Measurements from ENCODE around the gene LENEP.
"Not testable (repeated sequence)": the region's sequence is repeated elsewhere in the genome, so short reads cannot be mapped to it uniquely, and the experiment has no call there.

Gene LENEP

DNA sequence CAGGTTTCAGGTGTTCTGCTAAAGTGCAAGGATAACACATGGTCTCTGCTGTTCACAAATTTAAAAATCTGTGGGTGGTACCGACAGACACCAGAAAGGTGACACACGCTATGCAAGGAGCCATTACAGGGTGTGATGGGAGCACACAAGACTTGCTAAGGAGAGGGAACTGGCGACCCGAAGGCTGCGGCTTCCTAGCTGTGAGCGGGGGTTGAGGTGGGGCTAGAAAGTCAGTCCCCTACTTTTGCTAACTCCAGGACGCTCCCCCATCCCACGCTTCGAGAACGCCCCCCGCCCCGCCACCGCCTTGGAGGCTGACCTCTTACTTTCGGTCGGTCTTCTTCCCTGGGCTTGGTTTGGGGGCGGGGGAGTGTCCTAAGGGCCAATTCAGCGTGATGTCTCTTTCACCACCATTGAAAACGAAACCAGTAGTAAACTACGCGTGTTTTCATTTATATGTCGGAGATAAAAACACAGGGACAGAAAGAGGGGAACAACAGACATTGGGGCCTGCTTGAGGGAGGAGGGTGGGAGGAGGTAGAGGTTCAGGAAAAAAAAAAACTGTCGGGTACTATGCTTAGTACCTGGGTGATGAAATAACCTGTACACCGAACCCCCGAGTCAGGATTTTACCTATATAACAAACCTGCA is 17.9 kb upstream of the LENEP start:
- DNase-seq (ENCODE audit: low spot score): no peak

DNA sequence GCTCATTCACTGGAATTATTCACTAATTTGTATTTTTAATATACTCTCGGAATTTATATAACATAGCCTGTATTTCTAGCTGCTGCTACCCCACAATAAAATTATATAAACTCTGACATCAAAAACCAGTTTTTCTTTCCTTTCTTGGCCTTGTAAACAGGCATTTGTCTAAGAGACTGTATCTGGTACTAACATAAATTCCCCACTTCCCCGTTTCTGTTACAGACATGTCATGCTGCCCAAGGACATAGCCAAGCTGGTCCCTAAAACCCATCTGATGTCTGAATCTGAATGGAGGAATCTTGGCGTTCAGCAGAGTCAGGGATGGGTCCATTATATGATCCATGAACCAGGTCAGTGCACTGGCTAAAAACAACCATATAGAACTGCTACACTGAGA is 15.6 kb upstream of the LENEP start:
- DNase-seq (ENCODE audit: low spot score): not testable (repeated sequence)

DNA sequence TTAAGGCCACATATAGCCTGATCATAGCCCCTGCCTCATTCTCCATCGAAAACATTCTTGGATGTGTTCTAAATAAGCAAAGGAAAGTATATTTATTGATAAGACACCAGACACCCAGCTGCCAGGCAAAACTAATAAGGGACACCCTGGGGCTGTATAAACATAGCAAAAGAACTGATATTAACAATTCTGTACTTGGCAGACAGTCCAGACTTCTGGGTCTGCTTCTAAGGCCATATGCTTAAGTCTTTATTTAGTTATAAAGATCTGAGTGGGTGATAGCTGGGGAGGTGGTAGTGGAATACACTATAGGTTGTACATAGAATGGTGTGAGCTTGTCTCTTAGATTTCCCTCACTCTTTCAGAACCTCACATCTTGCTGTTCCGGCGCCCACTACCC is 15.0 kb upstream of the LENEP start:
- DNase-seq (ENCODE audit: low spot score): no peak

DNA sequence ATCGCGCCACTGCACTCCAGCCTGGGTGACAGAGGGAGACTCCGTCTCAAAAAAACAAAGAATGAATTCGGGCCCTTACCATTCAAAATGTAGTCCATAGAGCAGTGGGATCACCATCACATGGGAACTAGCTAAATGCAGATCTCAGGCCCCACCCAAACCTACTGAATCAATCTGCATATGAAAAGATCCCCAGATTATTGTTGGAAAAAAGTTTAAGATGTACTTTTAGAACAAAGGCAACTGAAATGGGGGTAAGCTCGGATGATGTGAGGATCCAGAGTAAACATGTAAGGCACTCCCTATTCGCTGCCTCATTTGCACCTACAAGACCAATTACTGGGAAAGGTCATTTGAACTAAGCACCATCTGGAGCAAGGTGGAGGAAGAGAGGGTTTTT is 11.0 kb upstream of the LENEP start:
- DNase-seq (ENCODE audit: low spot score): no peak

DNA sequence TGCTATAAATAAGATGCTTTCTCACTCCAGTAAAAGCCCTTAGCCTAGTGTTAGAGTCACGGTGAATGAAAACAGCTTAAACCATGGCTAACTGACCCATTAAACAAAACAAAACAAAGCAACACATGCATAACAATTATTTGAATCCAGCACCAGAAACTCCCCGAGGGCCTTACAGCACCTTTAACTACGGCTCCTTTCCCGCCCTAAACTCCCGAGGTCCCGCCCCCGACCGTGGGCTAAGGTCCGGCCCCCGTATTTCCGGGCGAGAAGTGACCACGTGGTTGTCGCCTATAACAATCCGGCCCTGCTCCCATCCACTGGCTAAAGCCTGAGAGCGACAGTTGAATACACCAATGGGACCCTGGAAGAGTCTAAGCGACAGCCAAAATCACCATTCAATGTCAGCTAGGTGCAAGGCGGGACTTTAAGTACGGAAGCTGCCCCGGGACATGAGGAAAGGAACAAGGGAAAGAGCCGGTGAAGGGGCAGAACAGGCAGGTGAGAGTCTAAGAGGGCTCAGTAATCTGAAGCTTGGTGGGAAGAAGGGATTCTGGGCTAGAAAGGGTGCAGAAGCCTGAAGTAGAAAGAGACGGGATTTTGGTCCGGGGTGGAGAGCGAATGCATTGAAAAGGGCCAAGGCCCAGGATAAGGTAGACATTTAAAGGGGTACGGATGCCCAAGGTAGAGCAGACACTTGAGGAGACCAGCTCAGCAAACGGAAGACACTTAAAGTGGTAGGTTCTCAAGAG is 10.3 kb upstream of the LENEP start, which contains the start of gene FLAD1:
Gene FLAD1 (plus strand): TSS at position 448 of the 752 bp plus-strand sequence. CDS start 351 bp downstream, outside the sequence.
- peak; percentile 97 for DNase-seq (ENCODE audit: low spot score)

DNA sequence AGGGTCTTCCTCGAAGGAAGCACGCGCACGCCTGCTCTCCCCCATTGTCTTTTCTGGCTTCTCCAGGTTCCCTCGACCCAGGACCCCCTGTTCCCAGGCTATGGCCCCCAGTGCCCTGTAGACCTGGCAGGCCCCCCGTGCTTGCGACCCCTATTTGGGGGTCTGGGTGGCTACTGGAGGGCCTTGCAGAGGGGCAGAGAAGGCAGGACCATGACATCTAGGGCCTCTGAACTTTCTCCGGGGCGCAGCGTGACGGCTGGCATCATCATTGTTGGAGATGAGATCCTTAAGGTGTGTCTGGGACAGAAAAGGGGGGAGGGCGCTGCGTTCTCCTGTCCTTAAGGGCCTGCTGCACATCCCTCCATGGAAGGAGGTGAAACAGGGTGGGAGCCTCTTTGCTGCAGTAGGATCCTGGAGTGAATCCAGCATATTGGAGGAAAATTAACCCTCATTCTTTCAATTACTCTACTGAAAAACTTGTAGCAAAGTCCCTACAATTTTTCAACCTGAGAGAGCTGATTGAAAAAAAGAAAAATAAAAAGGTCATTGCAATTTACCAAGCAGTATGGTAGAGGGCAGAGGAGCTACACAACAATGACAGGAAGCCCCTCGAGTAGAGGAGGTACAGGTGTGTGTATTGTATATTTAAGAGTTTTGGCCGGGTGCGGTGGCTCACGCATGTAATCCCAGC is 9.5 kb upstream of the LENEP start:
- no peak for DNase-seq (ENCODE audit: low spot score)

DNA sequence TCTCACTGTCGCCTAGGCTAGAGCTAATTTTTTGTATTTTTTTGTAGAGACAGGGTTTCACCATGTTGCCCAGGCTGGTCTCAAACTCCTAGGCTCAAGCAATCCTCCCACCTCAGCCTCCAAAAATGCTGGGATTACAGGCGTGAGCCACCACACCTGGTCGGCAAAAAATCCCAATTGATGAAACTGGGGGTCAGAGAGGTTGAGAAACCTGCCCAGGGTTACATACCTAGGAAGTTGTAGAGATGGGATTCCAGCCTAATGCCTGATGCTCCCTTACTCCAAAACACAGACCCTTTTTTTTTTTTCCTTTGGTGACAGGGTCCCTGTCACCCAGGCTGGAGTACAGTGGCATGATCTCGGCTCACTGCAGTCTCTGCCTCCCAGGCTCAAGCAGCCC is 6.7 kb upstream of the LENEP start:
- not testable (repeated sequence) for DNase-seq (ENCODE audit: low spot score)

DNA sequence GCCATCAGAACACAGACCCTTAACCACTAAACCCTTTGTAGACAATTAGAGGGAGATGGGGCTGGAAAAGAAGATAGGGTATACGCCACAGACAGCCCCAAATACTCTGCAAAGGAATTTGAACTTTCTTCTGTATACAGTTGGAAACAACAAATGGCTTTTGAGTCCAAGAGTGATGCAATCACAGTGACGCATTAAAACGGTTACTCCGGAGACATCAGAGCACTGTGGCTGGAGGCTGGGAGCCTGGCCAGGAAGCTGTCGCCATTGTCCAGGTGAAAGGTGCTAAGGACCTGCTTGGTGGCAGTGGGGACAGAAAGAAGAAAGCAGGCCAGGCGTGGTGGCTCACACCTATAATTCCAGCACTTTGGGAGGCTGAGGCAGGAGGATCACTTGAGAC is 6.1 kb upstream of the LENEP start:
- DNase-seq (ENCODE audit: low spot score): no peak

DNA sequence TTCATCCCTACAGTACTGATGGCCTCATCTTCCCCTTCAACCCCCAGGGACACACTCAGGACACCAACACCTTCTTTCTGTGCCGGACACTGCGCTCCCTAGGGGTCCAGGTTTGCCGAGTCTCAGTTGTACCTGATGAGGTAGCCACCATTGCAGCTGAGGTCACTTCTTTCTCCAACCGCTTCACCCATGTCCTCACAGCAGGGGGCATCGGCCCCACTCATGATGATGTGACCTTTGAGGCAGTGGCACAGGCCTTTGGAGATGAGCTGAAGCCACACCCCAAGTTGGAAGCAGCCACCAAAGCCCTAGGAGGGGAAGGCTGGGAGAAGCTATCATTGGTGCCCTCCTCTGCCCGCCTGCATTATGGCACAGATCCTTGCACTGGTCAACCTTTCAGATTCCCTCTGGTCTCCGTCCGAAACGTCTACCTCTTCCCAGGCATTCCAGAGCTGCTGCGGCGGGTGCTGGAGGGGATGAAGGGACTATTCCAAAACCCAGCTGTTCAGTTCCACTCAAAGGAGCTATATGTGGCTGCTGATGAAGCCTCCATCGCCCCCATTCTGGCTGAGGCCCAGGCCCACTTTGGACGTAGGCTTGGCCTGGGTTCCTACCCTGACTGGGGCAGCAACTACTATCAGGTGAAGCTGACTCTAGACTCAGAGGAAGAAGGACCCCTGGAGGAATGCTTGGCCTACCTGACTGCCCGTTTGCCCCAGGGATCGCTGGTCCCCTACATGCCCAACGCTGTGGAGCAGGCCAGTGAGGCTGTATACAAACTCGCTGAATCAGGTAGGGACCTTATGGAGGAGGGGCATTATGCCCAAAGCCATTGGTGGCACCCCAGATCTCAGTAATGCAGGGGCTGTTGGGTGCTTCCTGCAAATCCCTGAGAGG is 5.1 kb upstream of the LENEP start:
- no peak for DNase-seq (ENCODE audit: low spot score)

DNA sequence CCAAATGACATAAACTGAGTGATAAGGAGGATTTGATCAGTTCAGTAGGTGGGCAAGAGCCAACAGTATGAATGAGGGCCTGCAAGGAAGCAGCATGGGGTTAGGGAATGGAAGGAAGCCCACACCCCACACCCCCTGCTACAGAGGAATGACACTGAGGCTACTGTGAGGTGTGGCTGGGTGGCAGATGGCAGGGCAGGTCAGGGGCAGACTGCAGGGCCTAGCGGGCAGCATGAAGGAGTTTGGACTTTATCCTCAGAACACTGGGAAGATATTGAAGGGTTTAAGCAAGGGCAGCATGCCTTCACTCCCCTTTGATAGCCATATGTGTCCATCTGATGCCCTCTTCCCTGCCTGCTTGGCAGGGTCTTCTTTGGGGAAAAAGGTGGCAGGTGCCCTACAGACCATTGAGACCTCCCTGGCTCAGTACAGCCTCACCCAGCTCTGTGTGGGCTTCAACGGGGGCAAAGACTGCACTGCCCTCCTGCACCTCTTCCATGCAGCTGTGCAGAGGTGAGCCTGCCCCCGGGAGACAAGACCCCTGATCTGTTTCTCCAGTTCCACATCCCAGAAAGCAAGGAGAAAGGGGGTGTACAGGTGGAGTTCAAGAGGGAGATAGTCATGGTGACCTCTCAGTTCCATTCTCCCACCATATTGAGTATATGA is 4.1 kb upstream of the LENEP start:
- no peak for DNase-seq (ENCODE audit: low spot score)

DNA sequence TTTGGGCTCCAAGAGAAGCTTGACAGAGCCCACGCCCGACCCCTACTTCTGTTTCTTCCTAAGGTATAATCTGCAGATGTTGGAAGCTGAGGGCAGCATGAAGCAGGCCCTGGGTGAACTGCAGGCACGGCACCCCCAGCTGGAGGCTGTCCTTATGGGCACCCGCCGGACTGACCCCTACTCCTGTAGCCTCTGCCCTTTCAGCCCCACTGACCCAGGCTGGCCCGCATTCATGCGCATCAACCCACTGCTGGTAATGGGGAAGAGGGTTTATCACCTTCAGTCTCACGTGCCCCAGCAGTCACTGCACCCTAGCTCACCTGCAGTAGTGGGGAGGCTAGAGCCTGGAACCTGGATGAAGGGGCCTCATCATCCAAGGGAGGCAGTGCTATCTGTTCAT is 3.1 kb upstream of the LENEP start:
- no peak for DNase-seq (ENCODE audit: low spot score)

DNA sequence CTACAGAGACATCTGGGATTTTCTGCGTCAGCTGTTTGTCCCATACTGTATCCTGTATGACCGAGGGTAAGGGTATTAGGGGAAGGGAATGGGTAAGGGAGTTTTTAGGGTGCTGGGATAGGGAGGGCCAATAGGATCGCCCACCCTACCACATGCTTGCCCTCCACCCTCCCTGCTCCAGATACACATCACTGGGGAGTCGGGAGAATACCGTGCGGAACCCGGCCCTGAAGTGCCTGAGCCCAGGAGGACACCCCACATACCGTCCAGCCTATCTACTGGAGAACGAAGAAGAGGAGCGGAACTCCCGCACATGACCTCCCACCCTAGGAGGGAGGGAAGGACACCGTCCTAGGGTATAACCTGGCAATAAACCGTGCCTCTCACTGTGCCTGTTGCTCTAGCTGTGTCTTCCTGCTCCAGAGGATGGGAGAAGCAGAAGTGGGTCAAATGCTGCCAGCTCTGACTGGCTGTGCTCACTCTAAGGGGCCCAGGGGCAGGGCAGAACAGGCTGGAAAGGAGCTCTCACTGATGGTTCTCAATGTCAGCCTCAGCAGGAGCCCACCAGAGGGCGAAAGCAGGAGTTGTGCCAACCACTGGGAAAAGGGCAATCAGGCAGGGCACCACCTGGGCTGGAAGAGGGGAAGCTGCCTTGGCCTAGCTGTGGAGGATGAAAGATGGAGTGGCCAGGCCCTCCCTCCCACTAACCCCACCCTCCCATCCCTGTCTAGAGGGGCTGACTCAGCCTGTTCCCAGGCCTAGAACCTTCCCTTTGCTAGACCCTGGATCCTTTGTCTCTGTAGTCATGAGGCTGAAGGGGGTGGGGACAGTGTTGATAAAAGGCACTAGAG is 440 bp upstream of the LENEP start:
- DNase-seq (ENCODE audit: low spot score): no peak

DNA sequence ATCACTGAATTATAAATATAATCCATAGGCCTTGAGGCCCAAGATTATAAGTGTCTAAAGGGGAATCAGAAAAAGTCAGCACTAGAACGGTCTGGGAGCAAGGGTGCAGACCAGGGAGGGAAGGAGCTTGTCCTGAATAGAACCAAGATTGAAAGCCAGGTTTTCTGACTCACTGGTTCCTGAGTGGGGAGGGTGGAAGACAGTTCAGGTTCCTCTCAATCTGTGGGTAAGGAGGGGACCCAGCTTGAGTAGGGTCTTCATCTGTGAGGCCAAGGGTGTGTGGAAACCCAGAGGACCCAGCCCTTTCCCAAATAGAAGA is 842 bp downstream of the LENEP start:
- no peak for DNase-seq (ENCODE audit: low spot score)

DNA sequence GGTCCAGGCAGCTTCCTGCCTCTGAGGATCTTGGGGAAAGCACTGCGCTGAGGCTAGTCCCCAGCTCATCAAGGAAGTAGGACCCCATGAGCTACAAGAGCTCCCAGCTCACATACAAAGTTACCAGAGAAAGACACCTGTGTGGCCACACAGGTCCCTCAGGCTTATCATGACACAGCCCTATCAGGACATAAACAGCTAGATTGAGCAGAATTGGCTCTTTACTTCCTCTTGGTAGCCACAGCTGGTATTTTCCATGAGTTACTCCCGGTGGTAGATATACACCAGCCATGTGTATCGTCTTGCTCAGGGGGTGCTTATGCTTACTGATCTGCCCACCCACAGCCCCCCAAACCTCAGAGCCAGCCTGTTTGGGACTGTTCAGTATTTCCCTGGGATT is 1.2 kb downstream of the LENEP start:
- no peak for DNase-seq (ENCODE audit: low spot score)

DNA sequence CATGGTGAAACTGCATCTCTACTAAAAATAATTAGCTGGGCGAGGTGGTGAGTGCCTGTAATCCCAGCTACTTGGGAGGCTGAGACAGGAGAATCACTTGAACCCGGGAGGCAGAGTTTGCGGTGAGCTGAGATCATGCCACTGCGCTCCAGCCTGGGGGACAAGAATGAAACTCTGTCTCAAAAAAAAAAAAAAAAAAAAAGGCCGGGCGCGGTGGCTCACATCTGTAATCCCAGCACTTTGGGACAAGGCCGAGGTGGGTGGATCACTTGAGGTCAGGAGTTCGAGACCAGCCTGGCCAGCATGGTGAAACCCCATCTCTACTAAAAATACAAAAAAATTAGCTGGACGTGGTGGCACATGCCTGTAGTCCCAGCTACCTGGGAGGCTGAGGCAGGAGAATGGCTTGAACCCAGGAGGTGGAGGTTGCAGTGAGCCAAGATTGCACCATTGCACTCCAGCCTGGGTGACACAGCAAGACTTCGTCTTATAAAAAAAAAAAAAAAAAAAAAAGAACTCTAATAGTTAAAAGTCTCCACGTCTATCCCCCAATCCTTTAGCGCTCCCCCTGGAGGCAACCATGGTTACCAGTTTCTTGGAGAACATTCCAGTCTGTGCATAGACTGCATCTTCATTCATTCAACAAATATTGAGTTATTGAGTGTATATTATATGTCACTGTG is 2.1 kb downstream of the LENEP start:
- DNase-seq (ENCODE audit: low spot score): peak; percentile 84

DNA sequence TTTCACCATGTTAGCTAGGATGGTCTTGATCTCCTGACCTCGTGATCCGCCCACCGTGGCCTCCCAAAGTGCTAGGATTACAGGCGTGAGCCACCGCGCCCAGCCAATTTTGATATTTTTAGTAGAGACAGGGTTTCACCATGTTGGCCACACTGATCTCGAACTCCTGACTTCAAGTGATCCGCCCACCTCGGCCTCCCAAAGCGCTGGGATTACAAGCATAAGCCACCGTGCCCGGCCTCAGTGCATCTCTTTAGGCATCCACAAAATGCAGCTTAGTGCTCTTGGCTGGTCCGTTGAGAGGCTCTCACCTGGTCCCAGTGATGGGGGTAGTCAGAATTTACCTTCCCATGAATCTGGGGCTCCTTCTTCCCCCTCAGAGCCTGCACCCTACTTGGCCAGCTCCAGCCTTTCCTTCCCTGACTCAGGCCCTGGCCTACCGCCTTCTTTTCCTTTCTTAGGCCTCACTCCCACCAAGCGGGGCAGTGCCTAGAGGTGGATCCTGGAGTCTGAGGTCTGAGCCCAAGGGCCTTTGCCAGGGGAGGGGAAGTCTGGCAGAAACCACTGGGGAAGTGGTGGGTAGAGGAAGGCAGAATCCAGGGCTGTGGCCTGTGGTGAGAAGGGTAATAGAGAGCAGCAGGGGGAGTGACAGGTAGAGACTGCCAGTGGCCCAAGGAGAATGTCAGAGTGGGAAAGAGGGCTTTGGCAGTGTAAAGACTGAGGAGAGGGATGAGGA is 3.7 kb downstream of the LENEP start:
- DNase-seq (ENCODE audit: low spot score): no peak

DNA sequence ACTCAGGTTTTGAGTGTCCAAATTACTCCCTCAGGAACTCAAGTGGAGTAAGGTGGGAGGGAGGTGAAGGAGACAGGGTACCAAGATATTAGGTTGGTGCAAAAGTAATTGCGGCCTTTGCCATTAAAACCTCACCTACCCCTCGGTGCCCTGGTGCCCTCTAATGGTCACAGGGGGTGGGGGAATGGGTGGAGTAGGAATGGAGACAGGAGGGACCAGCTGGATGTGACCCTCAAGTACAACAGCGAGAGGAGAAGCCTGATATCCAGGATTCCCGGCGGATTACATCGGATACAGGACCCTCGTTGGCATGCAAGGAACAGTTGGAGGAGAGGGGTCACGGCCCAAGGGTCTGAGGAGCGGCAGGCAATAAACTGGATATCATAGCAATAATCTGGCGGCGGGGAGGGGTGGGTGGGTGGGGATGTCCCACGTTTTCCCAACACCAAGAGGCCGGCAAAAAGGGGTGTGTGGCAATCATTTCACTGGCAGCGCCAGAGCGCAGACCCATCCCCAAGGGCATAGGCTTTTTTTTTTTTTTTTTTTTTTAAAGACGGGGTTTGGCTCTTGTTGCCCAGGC is 4.9 kb downstream of the LENEP start:
- no peak for DNase-seq (ENCODE audit: low spot score)

DNA sequence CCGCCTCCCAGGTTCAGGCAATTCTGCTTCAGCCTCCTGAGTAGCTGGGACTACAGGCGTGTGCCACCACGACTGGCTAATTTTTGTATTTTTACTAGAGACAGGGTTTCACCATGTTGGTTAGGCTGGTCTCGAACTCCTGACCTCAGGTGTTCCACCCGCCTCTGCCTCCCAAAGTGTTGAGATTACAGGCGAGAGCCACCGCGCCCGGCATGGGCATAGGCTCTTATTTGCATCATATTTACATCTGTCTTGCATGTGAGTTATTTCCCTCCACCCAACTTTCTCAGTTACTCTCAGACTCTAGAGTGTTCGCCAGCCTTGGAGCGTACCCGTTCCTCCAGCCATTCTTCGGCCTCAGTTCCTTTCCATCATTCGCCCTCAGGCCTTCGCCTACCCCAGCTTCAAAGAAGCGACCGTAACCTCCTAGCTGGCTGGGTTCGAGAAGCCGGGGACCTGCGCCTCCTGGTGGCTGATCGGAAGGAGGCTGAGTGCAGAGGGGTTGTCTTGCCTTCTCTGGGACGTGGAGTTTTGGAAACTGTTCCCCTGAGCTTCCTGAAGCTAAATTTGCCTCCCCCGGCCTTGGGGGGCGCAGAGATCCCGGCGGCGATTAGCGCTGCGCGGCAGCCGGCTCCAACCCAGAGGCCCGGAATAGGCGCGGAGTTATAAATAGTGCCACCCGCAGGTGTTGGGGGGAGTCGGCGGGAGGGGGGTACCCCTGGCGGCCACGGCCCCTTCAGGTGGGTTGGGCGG is 5.6 kb downstream of the LENEP start:
- DNase-seq (ENCODE audit: low spot score): peak; percentile 82
